K562 (cell line): Measurements from ENCODE around the gene SCT. TPM values are rescaled to one million over a fixed set of nuclear protein-coding genes. Genes with fewer than 3 reads are reported as not detected.
A peak's percentile ranks its signal among the peaks of the same experiment; 100 is the strongest.

Experiments
- ELF4 ChIP-seq: fragments of 450-650 bp; formaldehyde crosslinking; IDR thresholded peaks from 2 replicates; pipeline ENCODE4 v1.4.0; 2022; ENCODE audit warnings: missing genetic modification characterization
- JUN ChIP-seq, 2 experiments: sonication (generic) in 1 of 2; formaldehyde crosslinking in 1 of 2; IDR thresholded peaks; 2 replicates each; pipeline versions ENCODE4 v1.6.1 to v1.8.0; 2012 to 2022; ENCODE audit warnings: borderline replicate concordance in 2 of 2, mild to moderate bottlenecking in 2 of 2, improper control_type of control experiment in 1 of 2, low read depth in 1 of 2, low read length in 1 of 2, missing genetic modification reagents in 1 of 2
- MAFF ChIP-seq: IDR thresholded peaks from 2 replicates; pipeline ENCODE4 v1.6.1; 2012; ENCODE audit warnings: low read length, improper control_type of control experiment
- RBFOX2 ChIP-seq: fragments of 200-400 bp; formaldehyde crosslinking; IDR thresholded peaks from 2 replicates; pipeline ENCODE4 v1.6.1; 2017; ENCODE audit warnings: low read depth, mild to moderate bottlenecking, low read length, moderate library complexity
- TAF9B ChIP-seq: fragments of 450-650 bp; IDR thresholded peaks from 2 replicates; pipeline ENCODE4 v1.6.1; 2018; ENCODE audit warnings: mild to moderate bottlenecking; ENCODE audit not compliant: partially characterized antibody
- polyA plus RNA-seq, 8 experiments: library from polyadenylated mRNA; depleted of rRNA in 4 of 8; stranded (reverse) in 5 of 8; unstranded in 3 of 8; fragments of >200 nt; fragmentation: Nextera tagmentation in 2 of 8; fragmentation: Illumina TruSeq in 1 of 8; extraction: Ambion mirVana in 2 of 8; extraction: Trizol in 1 of 8; gene quantifications; 2 replicates each; pipeline versions ENCODE4 v1.2.1 to v1.2.3, GENCODE V29; 2011 to 2014; ENCODE audit warnings: inconsistent platforms in 1 of 8, missing spikeins in 1 of 8
- total RNA-seq, 7 experiments: library from RNA; depleted of rRNA in 6 of 7; stranded (reverse); fragments of >200 nt in 6 of 7; fragmentation: Illumina TruSeq in 2 of 7; extraction: Trizol in 2 of 7; gene quantifications; 2 replicates each; pipeline versions ENCODE4 v1.2.1 to v1.2.3, GENCODE V29; 2011 to 2021; ENCODE audit warnings: low replicate concordance in 1 of 7
- TF ChIP-seq, protein P1 (sequence below): fragments of 250-450 bp; sonication (Bioruptor Pico); IDR thresholded peaks from 2 replicates; pipeline ENCODE4 v1.9.0; 2021; ENCODE audit warnings: mild to moderate bottlenecking, inconsistent platforms
- TF ChIP-seq, protein P2 (sequence below): fragments of 450-650 bp; formaldehyde crosslinking; IDR thresholded peaks from 2 replicates; pipeline ENCODE4 v1.4.0; 2020; ENCODE audit warnings: mild to moderate bottlenecking
- TF ChIP-seq, protein P3 (sequence below): fragments of 450-650 bp; formaldehyde crosslinking; IDR thresholded peaks from 2 replicates; pipeline ENCODE4 v1.4.0; 2020; ENCODE audit warnings: mild to moderate bottlenecking, moderate library complexity

SCT gene
- total and polyA plus RNA-seq, 9 of the 15 experiments (the other 6 are each of a cell fraction or from before 2014, with no cell fraction given): not detected

DNA sequence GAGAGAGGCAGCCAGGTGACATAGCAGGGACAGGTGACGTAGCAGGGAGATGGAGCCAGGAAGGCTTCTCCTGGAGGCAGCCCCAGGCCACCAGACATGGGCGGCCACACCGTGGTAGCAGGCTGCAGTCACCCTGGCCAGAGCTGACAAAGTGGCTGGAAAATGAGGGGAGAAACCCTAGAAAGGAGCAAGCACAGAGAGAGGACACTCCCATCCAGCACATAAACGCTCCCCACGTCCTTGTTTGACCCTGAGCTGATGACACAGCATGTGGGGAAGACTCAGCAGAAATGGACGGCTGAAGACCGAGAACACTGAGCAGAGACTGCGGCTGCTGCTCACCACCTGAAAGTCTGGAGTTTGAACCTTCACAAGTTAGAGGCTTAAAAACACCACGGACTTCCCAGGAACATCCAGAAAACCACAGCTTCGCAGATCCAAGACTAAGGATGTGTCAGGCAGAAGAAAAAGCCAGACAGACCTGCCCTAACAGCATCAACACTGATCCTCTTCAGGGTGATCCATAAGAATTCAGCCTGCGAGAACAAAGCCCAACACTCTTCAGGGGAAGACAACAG, 38.8 kb upstream of the SCT start (continued):
- TF ChIP-seq JUN (IDR thresholded peaks at IDR 0.05; ENCODE audit: borderline replicate concordance, low read depth, low read length) (0 out of 2 replicates have a peak, but pooled peaks have one; percentile 42), JUN (CRISPR knock-in tag; IDR thresholded peaks at IDR 0.05; ENCODE audit: borderline replicate concordance) (no peak), RBFOX2 (peak; percentile 37; the same call in 1 of the 2 replicates), ELF4 (CRISPR knock-in tag) (peak; percentile 14; the same call in 1 of the 2 replicates), MAFF (peak; percentile 94), TAF9B (peak; percentile 33)
- TF ChIP-seq, protein P1, sequence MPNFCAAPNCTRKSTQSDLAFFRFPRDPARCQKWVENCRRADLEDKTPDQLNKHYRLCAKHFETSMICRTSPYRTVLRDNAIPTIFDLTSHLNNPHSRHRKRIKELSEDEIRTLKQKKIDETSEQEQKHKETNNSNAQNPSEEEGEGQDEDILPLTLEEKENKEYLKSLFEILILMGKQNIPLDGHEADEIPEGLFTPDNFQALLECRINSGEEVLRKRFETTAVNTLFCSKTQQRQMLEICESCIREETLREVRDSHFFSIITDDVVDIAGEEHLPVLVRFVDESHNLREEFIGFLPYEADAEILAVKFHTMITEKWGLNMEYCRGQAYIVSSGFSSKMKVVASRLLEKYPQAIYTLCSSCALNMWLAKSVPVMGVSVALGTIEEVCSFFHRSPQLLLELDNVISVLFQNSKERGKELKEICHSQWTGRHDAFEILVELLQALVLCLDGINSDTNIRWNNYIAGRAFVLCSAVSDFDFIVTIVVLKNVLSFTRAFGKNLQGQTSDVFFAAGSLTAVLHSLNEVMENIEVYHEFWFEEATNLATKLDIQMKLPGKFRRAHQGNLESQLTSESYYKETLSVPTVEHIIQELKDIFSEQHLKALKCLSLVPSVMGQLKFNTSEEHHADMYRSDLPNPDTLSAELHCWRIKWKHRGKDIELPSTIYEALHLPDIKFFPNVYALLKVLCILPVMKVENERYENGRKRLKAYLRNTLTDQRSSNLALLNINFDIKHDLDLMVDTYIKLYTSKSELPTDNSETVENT (CRISPR knock-in tag): no peak
- TF ChIP-seq, protein P2, sequence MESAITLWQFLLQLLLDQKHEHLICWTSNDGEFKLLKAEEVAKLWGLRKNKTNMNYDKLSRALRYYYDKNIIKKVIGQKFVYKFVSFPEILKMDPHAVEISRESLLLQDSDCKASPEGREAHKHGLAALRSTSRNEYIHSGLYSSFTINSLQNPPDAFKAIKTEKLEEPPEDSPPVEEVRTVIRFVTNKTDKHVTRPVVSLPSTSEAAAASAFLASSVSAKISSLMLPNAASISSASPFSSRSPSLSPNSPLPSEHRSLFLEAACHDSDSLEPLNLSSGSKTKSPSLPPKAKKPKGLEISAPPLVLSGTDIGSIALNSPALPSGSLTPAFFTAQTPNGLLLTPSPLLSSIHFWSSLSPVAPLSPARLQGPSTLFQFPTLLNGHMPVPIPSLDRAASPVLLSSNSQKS (CRISPR knock-in tag): no peak
- TF ChIP-seq, protein P3, sequence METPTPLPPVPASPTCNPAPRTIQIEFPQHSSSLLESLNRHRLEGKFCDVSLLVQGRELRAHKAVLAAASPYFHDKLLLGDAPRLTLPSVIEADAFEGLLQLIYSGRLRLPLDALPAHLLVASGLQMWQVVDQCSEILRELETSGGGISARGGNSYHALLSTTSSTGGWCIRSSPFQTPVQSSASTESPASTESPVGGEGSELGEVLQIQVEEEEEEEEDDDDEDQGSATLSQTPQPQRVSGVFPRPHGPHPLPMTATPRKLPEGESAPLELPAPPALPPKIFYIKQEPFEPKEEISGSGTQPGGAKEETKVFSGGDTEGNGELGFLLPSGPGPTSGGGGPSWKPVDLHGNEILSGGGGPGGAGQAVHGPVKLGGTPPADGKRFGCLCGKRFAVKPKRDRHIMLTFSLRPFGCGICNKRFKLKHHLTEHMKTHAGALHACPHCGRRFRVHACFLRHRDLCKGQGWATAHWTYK (CRISPR knock-in tag): peak; percentile 11; the same call in 1 of the 2 replicates
